GM21526 (cell line): ENCODE measurements around the gene SOX5.
"Not testable (repeated sequence)": the region's sequence is repeated elsewhere in the genome, so short reads cannot be mapped to it uniquely, and the experiment has no call there.

Source experiments
- ATAC-seq: cut with Tn5 transposase; IDR thresholded peaks from one replicate; pipeline ENCODE4 v1.9.1; 2021; ENCODE audit warnings: moderate library complexity; ENCODE audit not compliant: unreplicated experiment, low FRiP score

Gene SOX5

DNA sequence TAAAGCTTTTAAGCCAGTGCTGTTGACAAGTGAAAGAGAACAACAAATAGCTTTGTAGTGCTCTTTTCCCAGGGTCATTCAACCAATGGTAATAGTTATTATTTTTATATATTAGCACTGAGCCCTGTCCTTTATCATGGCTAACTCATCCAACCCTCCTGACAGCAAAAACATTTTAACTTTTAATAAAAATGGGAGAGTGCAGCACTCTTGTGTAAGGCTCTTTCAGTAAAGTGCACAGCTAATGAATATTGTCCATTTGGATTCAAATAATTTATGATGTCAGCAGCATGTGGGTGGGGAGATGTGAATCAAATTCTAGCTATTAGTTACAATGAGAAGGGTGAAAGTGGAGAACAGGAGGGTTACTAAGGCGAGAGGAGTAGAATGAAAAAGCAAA is 185.7 kb downstream of the SOX5 start:
- ATAC-seq, result no peak

DNA sequence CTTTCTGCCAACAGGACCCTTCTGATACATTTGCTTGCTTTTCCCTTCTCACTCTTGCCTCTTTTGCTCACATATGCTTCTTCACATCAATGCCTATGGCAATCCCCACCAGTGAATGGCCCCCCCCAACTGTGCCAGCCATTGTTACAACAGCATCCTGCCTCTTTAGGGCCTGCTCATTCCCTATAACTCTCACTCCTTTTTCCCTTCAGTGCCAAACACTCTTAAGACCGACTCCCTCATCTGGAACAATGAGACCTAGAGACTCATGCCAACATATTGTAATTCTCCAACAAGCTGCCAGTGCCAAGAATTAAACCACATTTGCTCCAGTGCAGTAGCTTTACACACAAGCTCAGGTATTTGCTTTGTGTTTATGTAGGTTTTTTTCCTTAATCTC is 189.0 kb downstream of the SOX5 start:
- ATAC-seq, result no peak

DNA sequence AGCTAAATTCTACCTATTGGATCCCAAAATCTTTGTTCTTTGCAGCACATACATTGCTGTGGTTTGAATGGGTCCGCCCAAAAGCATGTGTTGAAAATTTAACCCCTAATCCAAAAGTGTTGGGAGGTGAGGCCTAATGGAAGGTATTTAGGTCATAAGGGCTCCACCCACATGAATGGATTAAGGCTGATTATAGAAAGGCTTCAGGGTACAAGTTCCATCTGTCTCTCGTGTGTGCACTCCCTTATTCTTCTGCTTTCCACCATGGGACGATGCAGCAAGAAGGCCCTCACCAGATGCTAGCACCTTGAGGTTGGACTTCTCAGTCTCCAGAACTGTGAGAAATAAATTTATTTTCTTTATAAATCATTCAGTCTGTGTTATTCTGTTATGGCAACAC is 190.9 kb downstream of the SOX5 start:
- ATAC-seq, result no peak

DNA sequence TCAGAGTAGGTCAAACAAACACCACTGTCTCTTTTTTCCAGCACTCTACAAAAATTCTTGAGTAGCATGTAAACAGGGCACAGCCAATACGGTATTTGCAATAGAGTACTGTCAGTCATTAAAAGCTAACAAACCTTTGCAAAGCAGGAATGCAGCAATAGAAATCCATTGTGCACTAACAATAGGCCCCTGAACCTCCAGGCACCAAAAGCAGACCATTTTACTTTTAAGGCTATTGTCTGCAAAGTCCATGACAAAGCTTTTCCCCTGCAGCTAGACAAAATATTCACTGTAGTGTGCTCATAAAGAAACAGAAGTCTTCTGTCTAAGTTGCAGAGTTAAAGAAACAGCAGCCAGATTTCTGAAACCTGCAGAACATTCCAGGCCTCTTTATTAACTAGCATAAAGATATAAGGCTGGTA is 191.9 kb downstream of the SOX5 start:
- no peak for ATAC-seq

DNA sequence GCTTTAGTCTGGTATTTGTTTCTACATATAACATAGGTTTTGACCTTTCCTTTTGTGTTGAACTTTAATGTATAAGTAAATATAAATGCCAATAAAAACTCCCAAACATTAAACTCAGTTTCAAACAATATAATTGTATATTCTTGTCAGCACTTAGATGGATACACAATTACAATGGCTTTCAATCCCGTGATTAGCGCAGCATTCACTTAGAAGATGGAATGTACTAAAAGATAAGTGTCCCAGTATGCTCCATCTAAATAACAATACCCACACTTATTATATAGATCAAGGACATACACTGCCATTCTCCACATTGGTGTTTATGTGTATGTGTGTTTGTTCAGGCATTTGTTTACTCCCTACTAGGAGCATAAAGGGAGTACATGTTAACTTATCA is 193.1 kb downstream of the SOX5 start:
- no peak for ATAC-seq

DNA sequence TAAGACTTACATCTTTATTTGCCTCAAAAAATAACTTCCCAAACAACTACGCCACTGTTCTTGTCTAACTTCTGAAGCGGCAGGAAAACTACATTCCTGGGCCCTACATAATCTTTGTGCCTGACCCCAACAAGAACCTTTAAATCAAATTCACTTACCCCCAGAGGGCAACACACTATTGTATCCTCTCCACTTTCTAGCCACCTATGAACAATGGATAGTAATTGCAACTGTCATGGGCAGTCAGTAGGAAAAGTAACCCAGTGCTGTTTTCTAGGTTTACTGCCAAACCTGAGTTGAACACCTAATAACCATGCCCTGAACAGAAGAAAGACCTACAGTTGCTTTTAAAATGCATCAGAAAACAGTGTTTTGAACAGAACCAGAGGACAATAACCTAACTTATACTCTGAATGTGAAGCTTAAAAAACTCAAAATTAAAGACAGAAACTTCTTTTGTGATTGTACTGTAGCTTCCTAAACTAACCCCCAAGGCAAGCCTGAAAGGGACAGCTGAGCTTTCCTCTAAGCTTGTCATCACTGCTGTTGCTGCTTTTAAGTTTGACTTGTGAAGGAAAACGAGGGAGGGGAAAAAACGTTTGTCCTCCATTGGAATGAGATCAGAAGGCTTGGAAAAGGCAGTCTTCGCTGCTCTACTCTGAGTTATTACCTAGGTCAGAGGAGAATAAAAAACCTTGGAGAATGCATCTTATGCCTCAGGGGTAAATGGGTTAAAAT is 195.7 kb downstream of the SOX5 start:
- no peak for ATAC-seq

DNA sequence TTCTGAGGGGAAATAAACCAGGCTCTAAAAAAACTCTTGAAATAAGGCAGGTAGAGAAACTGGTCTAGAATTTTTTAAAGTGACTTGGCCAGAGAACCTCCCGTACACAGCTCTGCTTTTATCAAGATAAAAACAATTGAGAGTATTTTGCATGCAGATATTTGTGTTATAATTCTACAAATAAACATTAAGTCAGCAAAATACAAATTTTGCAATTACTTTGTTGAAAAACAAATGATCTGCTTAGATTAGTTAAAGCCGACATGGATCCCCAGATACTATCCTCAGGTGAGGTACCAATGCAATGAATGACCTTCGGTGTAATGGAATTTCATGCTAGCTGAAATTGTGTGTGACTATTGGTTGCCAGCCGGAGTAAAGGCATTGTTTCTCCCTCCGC is 197.2 kb downstream of the SOX5 start:
- ATAC-seq, result no peak

DNA sequence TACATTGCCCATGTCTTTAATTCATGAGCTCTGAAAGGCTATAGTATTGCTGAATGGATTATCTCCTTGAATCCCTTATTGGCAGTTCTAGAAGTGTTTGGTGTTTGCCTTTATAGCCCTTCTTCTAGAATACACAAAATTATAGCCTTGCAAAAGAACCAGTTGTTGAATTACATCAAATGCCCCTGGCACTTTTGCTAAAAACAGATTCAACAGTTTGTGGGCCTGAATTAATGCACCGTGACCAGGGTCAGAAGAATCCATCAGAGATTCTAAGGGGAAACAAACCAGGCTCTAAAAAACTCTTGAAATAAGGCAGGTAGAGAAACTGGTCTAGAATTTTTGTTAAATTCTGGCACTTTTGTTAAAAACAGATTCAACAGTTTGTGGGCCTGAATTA is 197.8 kb downstream of the SOX5 start:
- ATAC-seq, result no peak

DNA sequence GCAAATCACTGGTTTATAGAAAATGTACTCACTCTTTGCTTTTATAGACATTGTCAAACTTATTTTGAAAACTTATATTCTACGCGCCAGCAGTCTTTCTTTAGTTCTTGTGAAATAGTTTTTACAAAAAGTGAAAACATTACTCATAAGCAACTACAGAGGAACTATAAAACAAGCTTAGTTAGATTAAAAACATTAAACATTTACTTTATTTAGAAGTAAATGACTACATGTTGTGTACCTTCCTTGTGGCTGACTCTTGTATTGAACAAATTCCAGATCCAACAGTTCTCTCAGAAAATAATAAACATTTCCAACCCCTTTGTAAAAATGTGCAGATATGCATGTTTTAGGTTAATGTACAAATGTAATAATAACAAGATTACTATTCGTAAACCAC is 198.5 kb downstream of the SOX5 start:
- ATAC-seq, result no peak

DNA sequence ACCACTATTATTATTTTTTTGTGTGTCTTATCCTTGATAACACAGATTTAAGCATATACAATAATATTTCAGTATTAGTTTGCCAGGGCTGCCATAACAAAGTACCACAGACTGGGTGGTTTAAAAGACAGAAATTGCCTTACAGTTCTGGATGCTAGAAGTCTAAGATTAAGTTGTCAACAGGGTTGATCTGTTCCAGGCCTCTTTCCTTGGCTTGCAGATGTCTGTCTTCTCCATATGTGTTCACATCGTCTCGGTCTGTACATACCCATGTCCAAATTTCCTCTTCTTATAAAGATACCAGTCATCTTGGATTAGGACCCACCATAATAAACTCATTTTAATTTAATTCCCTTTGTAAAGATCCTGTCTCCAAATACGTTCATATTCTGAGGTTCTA is 204.8 kb downstream of the SOX5 start:
- no peak for ATAC-seq

DNA sequence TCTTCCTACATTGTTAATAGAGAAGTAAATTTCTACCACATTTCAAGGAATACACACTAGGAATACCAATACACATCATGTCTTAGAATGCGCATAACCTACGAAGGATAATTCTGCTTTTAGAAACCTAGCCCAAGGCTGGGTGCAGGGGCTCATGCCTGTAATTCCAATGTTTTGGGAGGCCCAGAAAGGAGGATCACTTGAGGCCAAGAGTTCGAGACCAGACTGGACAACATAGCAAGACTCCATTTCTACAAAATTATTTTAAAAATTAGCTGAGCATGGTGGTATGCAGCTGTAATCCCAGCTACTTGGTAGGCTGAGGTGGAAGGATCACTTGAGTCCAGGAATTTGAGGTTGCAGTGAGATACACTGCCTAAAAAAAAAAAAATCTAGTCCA is 206.9 kb downstream of the SOX5 start:
- no peak for ATAC-seq

DNA sequence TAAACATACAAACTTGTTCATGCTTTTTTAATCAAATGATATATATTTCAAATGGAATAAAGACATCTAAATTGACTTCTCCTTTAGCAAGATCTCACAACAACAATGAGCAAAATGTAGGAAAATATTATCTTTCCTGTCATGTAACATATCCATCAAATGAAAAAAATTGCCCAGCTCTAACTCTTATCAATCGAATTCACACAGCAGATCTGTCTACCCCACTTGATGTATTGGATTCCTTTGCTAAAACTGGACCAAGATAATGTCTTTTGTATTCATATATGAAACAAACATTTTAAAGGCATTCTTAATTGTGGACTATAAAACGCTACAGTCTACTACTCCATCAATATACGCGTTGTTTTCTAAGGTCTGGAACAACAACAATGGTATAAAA is 218.0 kb downstream of the SOX5 start:
- no peak for ATAC-seq

DNA sequence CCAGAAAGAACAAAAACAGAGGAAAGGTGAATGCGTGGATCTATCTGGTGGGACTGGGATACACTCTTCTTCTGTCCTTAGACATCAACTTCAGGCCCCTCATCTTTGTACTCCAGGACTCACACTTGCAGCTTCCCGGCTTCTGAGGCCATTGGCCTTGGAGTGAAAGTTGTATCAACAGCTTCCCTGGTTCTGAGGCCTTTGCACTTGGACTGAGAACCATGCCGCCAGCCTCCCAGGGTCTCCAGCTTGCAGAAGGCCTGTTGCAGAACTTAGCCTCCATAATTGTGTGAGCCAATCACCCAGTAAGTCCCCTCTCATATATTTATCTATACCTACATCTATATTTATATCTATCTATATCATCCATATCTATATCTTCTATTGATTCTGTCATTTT is 218.4 kb downstream of the SOX5 start:
- no peak for ATAC-seq

DNA sequence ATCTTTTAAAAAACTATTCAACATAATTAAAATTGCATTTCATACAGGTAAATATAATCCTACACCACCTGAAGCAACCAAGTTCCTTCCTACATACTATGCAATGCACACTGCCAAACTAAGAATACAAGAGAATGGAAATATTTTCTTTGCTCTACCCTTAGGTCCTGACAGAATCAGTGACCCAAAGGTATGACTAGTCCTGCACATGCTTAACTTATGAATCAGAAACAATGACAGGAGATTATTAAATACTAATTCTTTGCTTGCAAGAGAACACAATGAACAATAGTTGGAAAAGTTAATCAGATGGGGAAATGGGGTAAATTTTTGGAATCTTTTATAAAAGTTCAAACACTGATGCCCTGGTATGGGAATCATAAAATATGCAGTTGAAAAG is 220.1 kb downstream of the SOX5 start:
- ATAC-seq, result no peak

DNA sequence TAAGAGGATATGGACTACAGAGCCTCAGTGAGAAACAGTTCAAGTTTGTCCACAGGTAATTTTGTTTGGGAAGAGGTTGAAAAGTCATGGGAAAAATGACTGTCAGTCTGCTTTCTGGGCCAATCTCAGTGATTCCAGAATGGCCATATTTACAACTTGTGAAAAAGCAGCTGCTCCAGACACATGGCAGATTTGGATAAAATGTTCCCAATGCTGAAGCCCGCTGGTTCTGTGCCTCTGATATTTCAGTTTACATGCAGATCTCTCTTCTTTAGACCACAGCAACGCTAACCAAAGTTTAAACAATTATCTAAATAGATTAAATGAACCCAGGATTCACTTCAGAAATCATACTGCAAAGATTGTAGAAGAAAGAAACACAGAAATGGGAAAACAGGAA is 222.8 kb downstream of the SOX5 start:
- no peak for ATAC-seq

DNA sequence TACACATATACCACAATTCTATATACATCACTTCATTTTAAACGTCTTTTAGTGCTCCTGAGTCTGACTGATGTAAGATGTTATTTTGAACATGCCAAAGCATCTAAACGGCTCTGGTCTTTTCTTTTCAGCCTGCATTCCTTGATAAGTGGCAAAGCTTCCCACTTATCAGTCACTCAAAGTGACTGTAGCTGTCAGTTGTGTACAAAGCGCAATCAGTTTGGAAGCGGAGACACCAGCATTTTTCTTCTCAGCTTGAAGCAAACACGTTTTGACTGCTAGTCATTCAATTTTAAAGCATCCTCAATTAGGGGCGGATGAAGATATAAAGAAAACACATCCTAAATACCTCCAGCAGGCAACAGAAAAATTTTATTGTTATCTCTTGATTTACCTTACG is 226.8 kb downstream of the SOX5 start:
- ATAC-seq, result no peak

DNA sequence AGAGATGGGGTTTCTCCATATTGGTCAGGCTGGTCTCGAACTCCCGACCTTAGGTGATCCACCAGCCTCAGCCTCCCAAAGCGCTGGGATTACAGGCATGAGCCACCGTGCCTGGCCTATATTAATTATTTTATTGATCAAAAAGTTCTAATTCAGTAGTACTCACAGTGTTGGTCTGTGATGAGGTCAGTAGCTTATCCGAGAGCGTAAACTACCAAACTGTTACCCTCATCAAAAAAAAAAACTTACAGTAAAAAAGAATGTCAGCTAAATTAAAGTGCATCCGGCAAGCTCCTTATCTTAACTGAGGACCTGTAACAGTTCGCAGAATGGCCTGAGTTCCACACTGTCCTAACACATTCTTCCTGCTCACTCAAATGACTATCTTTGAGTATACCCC is 228.2 kb downstream of the SOX5 start:
- no peak for ATAC-seq

DNA sequence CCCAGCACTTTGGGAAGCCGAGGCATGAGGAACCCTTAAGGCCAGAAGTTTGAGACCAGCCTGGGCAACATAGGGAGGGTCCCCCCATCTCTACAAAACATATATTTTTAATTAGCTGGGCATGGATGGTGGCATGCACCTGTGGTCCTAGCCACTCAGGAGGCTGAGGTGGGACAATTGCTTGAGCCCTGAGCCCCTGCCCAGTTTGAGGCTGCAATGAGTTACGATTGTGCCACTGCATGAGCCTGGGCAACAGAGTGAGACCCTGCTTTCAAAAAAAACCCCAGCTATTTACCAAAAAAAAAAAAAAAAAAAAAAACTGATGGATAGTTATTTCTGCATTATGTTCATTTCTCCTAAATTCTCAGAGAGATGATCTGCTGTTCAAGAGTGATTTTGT is 230.0 kb downstream of the SOX5 start:
- no peak for ATAC-seq

DNA sequence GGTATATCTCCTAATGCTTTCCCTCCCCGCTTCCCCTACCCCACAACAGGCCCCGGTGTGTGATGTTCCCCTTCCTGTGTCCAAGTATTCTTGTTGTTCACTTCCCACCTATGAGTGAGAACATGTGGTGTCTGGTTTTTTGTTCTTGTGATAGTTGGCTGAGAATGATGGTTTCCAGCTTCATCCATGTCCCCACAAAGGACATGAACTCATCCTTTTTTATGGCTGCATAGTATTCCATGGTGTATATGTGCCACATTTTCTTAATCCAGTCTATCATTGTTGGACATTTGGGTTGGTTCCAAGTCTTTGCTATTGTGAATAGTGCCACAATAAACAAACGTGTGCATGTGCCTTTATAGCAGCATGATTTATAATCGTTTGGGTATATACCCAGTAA is 239.1 kb downstream of the SOX5 start:
- not testable (repeated sequence) for ATAC-seq

DNA sequence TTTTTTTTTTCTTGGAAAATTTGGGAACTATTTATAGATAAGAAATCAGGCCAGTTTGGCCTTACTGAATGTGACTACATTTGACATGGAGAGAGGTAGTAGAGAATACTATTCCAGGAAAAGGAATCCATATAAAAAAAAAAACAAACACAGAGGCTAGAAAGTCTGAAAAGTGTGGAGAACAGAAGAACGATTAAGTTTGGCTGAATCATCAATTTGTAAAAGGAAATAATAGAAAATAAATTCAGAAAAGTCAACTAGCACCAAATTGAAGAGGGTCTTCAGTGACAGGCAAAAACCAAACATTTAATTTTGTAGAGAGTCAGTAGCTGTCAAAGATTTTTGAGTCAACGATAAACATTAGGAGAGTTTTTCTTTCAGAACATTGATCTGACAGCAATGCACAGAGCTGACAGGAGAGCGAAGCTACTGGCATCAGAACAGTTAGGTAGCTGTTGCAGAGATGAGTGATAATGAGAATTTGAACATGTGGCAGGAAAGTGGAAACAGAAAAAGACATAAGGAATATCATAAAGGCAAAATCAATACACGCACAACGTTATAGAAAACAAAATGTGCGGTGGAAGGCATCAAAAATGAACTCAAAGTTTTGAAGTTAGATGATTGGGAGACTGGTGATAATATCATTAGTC is 241.2 kb downstream of the SOX5 start:
- ATAC-seq, result no peak

DNA sequence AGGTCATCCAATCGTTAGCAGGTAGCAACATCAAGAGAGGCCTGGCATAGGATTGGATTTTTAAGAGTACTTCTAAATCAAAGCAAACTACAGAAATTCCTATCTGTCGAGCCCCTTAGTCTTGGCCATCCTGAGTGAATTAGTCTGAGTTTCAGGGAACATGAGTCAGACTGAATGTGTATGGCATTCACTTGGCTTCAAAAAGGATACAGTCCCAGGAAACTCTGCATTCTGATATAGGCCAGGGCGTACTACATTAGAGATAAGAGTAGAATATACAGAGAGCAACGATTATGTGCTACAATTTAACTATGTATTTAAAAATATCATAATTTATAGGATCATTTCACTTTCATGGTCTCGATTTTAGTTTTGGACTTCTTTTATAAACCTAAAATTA is 242.2 kb downstream of the SOX5 start:
- no peak for ATAC-seq
